ENCODE measurements around the gene PSAP. TPM values are rescaled to one million over a fixed set of nuclear protein-coding genes. Genes with fewer than 3 reads are reported as not detected.

The PSAP gene
- total RNA-seq, 4 donors from 2014 or later = 937 to 1,475 (median 1,210) TPM

GRCh38 chr10:71835671-71836595, 15.1 kb downstream of the PSAP start:
- no peak for TF ChIP-seq CTCF (IDR thresholded peaks at IDR 0.05)
- DNase-seq (ENCODE audit: low spot score) (peak; percentile 42), ATAC-seq (ENCODE audit: low FRiP score) (peak; percentile 12)

- ATAC-seq (ENCODE audit: low FRiP score) = no peak
- TF ChIP-seq CTCF (IDR thresholded peaks at IDR 0.05) = no peak
- DNase-seq (ENCODE audit: low spot score) = no peak
These were observed 16.7 kb downstream of the PSAP start for GRCh38 chr10:71834343-71834674.

GRCh38 chr10:71833451-71834342, 17.4 kb downstream of the PSAP start:
- DNase-seq (ENCODE audit: low spot score) (no peak), ATAC-seq (ENCODE audit: low FRiP score) (no peak)
- TF ChIP-seq CTCF (IDR thresholded peaks at IDR 0.05) = no peak

- ATAC-seq (ENCODE audit: low FRiP score) (no peak), DNase-seq (ENCODE audit: low spot score) (no peak)
- no peak for TF ChIP-seq CTCF (IDR thresholded peaks at IDR 0.05)
These were observed 18.1 kb downstream of the PSAP start for GRCh38 chr10:71832967-71833366.

GRCh38 chr10:71831646-71832552, 19.2 kb downstream of the PSAP start:
- no peak for ATAC-seq (ENCODE audit: low FRiP score)
- no peak for DNase-seq (ENCODE audit: low spot score)

More at GRCh38 chr10:71831646-71832552, 19.2 kb downstream of the PSAP start:
- no peak for TF ChIP-seq CTCF (IDR thresholded peaks at IDR 0.05)
